HepG2 (cell line): ENCODE results near the gene FUT6.
"Not testable (repeated sequence)": the region's sequence is repeated elsewhere in the genome, so short reads cannot be mapped to it uniquely, and the experiment has no call there.

Experiments used
- EZH2 ChIP-seq: conservative IDR thresholded peaks from 2 replicates; pipeline ENCODE4 v1.6.1; 2012; ENCODE audit warnings: mild to moderate bottlenecking, low read depth, low read length, moderate library complexity
- MATR3 ChIP-seq: sonication (generic); formaldehyde crosslinking; IDR thresholded peaks from 2 replicates; pipeline ENCODE4 v1.4.0; 2020; ENCODE audit warnings: missing genetic modification reagents
- MYNN ChIP-seq: sonication (generic); formaldehyde crosslinking; IDR thresholded peaks from 2 replicates; pipeline ENCODE4 v1.4.0; 2020; ENCODE audit warnings: mild to moderate bottlenecking, low read depth, missing genetic modification reagents
- NBN ChIP-seq: fragments of 450-650 bp; conservative IDR thresholded peaks from 2 replicates; pipeline ENCODE4 v1.6.1; 2017
- POLR2A ChIP-seq, 2 experiments: IDR thresholded peaks; 2 replicates each; pipeline ENCODE4 v1.6.1; 2011; ENCODE audit warnings: low read depth in 2 of 2, low read length in 2 of 2, mild to moderate bottlenecking in 1 of 2, moderate library complexity in 1 of 2; ENCODE audit not compliant: insufficient read depth in 1 of 2
- RFX1 ChIP-seq: fragments of 450-650 bp; IDR thresholded peaks from 2 replicates; pipeline ENCODE4 v1.6.1; 2017
- SPEN ChIP-seq: sonication (generic); formaldehyde crosslinking; IDR thresholded peaks from 2 replicates; pipeline ENCODE4 v1.5.1; 2020; ENCODE audit warnings: low read depth, mild to moderate bottlenecking, missing genetic modification reagents
- ZBTB20 ChIP-seq: sonication (generic); formaldehyde crosslinking; IDR thresholded peaks from 2 replicates; pipeline ENCODE4 v1.8.1; 2023; ENCODE audit warnings: missing genetic modification reagents, low read depth, mild to moderate bottlenecking, borderline replicate concordance
- TF ChIP-seq, protein P1 (sequence below): sonication (generic); formaldehyde crosslinking; IDR thresholded peaks from 2 replicates; pipeline ENCODE4 v1.4.0; 2020; ENCODE audit warnings: missing genetic modification reagents
- TF ChIP-seq, protein P2 (sequence below): sonication (generic); formaldehyde crosslinking; IDR thresholded peaks from 2 replicates; pipeline ENCODE4 v1.5.0; 2020; ENCODE audit warnings: mild to moderate bottlenecking, missing genetic modification reagents, borderline replicate concordance
- TF ChIP-seq, protein P3 (sequence below): sonication (generic); formaldehyde crosslinking; IDR thresholded peaks from 2 replicates; pipeline ENCODE4 v1.4.0; 2020; ENCODE audit warnings: missing genetic modification reagents
- TF ChIP-seq, protein P4 (sequence below): sonication (generic); formaldehyde crosslinking; IDR thresholded peaks from 2 replicates; pipeline ENCODE4 v1.8.0; 2022; ENCODE audit warnings: mild to moderate bottlenecking, missing genetic modification reagents
- TF ChIP-seq, protein P5 (sequence below): sonication (generic); formaldehyde crosslinking; IDR thresholded peaks from 2 replicates; pipeline ENCODE4 v1.4.0; 2020; ENCODE audit warnings: low read depth, mild to moderate bottlenecking, missing genetic modification reagents
- TF ChIP-seq, protein P6 (sequence below): sonication (generic); formaldehyde crosslinking; IDR thresholded peaks from 2 replicates; pipeline ENCODE4 v1.8.0; 2023; ENCODE audit warnings: mild to moderate bottlenecking, missing genetic modification reagents

DNA sequence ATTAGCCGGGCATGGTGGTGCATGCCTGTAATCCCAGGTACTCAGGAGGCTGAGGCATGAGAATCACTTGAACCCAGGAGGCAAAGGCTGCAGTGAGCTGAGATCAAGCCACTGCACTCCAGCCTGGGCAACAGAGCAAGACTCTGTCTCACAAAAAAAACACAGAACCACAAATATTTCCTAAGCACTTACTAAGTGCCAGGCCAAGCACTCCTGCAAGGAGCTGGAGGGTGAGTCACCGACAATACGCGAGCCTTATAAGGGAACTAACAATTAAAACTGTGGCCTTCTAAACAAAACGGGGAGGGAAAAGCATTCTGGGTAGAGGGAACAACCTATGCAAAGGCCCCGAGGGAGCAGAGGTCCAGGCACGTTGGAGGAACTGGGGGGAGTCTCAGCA is 35.0 kb upstream of the FUT6 start:
- not testable (repeated sequence) for TF ChIP-seq RFX1; NBN; SPEN (CRISPR knock-in tag); EZH2; ZBTB20 (CRISPR knock-in tag); POLR2A (IDR thresholded peaks at IDR 0.05; ENCODE audit: insufficient read depth in 1 of 2, low read depth in 2 of 2, low read length in 2 of 2); MATR3 (CRISPR knock-in tag); MYNN (CRISPR knock-in tag)
- TF ChIP-seq, protein P1, sequence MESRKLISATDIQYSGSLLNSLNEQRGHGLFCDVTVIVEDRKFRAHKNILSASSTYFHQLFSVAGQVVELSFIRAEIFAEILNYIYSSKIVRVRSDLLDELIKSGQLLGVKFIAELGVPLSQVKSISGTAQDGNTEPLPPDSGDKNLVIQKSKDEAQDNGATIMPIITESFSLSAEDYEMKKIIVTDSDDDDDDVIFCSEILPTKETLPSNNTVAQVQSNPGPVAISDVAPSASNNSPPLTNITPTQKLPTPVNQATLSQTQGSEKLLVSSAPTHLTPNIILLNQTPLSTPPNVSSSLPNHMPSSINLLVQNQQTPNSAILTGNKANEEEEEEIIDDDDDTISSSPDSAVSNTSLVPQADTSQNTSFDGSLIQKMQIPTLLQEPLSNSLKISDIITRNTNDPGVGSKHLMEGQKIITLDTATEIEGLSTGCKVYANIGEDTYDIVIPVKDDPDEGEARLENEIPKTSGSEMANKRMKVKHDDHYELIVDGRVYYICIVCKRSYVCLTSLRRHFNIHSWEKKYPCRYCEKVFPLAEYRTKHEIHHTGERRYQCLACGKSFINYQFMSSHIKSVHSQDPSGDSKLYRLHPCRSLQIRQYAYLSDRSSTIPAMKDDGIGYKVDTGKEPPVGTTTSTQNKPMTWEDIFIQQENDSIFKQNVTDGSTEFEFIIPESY (CRISPR knock-in tag) = not testable (repeated sequence)
- TF ChIP-seq, protein P2, sequence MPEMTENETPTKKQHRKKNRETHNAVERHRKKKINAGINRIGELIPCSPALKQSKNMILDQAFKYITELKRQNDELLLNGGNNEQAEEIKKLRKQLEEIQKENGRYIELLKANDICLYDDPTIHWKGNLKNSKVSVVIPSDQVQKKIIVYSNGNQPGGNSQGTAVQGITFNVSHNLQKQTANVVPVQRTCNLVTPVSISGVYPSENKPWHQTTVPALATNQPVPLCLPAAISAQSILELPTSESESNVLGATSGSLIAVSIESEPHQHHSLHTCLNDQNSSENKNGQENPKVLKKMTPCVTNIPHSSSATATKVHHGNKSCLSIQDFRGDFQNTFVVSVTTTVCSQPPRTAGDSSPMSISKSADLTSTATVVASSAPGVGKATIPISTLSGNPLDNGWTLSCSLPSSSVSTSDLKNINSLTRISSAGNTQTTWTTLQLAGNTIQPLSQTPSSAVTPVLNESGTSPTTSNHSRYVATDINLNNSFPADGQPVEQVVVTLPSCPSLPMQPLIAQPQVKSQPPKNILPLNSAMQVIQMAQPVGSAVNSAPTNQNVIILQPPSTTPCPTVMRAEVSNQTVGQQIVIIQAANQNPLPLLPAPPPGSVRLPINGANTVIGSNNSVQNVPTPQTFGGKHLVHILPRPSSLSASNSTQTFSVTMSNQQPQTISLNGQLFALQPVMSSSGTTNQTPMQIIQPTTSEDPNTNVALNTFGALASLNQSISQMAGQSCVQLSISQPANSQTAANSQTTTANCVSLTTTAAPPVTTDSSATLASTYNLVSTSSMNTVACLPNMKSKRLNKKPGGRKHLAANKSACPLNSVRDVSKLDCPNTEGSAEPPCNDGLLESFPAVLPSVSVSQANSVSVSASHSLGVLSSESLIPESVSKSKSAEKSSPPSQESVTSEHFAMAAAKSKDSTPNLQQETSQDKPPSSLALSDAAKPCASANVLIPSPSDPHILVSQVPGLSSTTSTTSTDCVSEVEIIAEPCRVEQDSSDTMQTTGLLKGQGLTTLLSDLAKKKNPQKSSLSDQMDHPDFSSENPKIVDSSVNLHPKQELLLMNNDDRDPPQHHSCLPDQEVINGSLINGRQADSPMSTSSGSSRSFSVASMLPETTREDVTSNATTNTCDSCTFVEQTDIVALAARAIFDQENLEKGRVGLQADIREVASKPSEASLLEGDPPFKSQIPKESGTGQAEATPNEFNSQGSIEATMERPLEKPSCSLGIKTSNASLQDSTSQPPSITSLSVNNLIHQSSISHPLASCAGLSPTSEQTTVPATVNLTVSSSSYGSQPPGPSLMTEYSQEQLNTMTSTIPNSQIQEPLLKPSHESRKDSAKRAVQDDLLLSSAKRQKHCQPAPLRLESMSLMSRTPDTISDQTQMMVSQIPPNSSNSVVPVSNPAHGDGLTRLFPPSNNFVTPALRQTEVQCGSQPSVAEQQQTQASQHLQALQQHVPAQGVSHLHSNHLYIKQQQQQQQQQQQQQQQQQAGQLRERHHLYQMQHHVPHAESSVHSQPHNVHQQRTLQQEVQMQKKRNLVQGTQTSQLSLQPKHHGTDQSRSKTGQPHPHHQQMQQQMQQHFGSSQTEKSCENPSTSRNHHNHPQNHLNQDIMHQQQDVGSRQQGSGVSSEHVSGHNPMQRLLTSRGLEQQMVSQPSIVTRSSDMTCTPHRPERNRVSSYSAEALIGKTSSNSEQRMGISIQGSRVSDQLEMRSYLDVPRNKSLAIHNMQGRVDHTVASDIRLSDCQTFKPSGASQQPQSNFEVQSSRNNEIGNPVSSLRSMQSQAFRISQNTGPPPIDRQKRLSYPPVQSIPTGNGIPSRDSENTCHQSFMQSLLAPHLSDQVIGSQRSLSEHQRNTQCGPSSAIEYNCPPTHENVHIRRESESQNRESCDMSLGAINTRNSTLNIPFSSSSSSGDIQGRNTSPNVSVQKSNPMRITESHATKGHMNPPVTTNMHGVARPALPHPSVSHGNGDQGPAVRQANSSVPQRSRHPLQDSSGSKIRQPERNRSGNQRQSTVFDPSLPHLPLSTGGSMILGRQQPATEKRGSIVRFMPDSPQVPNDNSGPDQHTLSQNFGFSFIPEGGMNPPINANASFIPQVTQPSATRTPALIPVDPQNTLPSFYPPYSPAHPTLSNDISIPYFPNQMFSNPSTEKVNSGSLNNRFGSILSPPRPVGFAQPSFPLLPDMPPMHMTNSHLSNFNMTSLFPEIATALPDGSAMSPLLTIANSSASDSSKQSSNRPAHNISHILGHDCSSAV = not testable (repeated sequence)
- TF ChIP-seq, protein P3, sequence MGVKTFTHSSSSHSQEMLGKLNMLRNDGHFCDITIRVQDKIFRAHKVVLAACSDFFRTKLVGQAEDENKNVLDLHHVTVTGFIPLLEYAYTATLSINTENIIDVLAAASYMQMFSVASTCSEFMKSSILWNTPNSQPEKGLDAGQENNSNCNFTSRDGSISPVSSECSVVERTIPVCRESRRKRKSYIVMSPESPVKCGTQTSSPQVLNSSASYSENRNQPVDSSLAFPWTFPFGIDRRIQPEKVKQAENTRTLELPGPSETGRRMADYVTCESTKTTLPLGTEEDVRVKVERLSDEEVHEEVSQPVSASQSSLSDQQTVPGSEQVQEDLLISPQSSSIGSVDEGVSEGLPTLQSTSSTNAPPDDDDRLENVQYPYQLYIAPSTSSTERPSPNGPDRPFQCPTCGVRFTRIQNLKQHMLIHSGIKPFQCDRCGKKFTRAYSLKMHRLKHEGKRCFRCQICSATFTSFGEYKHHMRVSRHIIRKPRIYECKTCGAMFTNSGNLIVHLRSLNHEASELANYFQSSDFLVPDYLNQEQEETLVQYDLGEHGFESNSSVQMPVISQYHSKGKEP (CRISPR knock-in tag) = not testable (repeated sequence)
- TF ChIP-seq, protein P4, sequence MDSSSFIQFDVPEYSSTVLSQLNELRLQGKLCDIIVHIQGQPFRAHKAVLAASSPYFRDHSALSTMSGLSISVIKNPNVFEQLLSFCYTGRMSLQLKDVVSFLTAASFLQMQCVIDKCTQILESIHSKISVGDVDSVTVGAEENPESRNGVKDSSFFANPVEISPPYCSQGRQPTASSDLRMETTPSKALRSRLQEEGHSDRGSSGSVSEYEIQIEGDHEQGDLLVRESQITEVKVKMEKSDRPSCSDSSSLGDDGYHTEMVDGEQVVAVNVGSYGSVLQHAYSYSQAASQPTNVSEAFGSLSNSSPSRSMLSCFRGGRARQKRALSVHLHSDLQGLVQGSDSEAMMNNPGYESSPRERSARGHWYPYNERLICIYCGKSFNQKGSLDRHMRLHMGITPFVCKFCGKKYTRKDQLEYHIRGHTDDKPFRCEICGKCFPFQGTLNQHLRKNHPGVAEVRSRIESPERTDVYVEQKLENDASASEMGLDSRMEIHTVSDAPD = not testable (repeated sequence)
- TF ChIP-seq, protein P5, sequence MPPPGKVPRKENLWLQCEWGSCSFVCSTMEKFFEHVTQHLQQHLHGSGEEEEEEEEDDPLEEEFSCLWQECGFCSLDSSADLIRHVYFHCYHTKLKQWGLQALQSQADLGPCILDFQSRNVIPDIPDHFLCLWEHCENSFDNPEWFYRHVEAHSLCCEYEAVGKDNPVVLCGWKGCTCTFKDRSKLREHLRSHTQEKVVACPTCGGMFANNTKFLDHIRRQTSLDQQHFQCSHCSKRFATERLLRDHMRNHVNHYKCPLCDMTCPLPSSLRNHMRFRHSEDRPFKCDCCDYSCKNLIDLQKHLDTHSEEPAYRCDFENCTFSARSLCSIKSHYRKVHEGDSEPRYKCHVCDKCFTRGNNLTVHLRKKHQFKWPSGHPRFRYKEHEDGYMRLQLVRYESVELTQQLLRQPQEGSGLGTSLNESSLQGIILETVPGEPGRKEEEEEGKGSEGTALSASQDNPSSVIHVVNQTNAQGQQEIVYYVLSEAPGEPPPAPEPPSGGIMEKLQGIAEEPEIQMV = not testable (repeated sequence)
- TF ChIP-seq, protein P6, sequence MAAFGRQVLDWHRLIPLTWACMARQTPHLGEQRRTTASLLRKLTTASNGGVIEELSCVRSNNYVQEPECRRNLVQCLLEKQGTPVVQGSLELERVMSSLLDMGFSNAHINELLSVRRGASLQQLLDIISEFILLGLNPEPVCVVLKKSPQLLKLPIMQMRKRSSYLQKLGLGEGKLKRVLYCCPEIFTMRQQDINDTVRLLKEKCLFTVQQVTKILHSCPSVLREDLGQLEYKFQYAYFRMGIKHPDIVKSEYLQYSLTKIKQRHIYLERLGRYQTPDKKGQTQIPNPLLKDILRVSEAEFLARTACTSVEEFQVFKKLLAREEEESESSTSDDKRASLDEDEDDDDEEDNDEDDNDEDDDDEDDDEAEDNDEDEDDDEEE (CRISPR knock-in tag) = not testable (repeated sequence)
